HG03571 (cell line): ENCODE data around the gene DGKB.

Experiments used
- ATAC-seq: cut with Tn5 transposase; IDR thresholded peaks from one replicate; pipeline ENCODE4 v1.9.1; 2021; ENCODE audit not compliant: unreplicated experiment

The DGKB gene

GRCh38 chr7:14761510-14762296 lies 140.8 kb downstream of the DGKB start:
- ATAC-seq, result no peak

- ATAC-seq, result no peak
Measured at GRCh38 chr7:14760730-14761478, 141.6 kb downstream of the DGKB start.

- no peak for ATAC-seq
Measured at GRCh38 chr7:14759785-14760184, 142.8 kb downstream of the DGKB start.

- ATAC-seq, result no peak
Measured at GRCh38 chr7:14754631-14755030, 147.9 kb downstream of the DGKB start.

- ATAC-seq, result no peak
Measured at GRCh38 chr7:14752301-14752700, 150.2 kb downstream of the DGKB start.

GRCh38 chr7:14751461-14751860 lies 151.1 kb downstream of the DGKB start:
- no peak for ATAC-seq

GRCh38 chr7:14748461-14748860 lies 154.1 kb downstream of the DGKB start:
- no peak for ATAC-seq

GRCh38 chr7:14747701-14748100 lies 154.8 kb downstream of the DGKB start:
- no peak for ATAC-seq

GRCh38 chr7:14745076-14745475 lies 157.5 kb downstream of the DGKB start:
- no peak for ATAC-seq

GRCh38 chr7:14740606-14741005 lies 161.9 kb downstream of the DGKB start:
- ATAC-seq, result no peak

GRCh38 chr7:14739841-14740185 lies 162.7 kb downstream of the DGKB start:
- ATAC-seq, result no peak

GRCh38 chr7:14739168-14739840 lies 163.2 kb downstream of the DGKB start:
- ATAC-seq, result no peak

- ATAC-seq, result no peak
Measured at GRCh38 chr7:14738086-14738485, 164.5 kb downstream of the DGKB start.

GRCh38 chr7:14734839-14735321 lies 167.7 kb downstream of the DGKB start:
- ATAC-seq, result no peak

- ATAC-seq, result no peak
Measured at GRCh38 chr7:14720785-14721184, 181.8 kb downstream of the DGKB start.

- ATAC-seq, result no peak
Measured at GRCh38 chr7:14717816-14718215, 184.7 kb downstream of the DGKB start.

- no peak for ATAC-seq
Measured at GRCh38 chr7:14717169-14717568, 185.4 kb downstream of the DGKB start.

- peak; percentile 96 for ATAC-seq
Measured at GRCh38 chr7:14714161-14714728, 188.3 kb downstream of the DGKB start.

GRCh38 chr7:14698239-14698638 lies 204.3 kb downstream of the DGKB start:
- ATAC-seq, result no peak

- no peak for ATAC-seq
Measured at GRCh38 chr7:14697684-14698083, 204.9 kb downstream of the DGKB start.

GRCh38 chr7:14691597-14692203 lies 210.9 kb downstream of the DGKB start:
- ATAC-seq, result no peak
